GM18499 (cell line): ENCODE results near the gene STAT5A.

Source experiments
- ATAC-seq: cut with Tn5 transposase; IDR thresholded peaks from one replicate; pipeline ENCODE4 v1.9.1; 2021; ENCODE audit warnings: moderate number of reproducible peaks; ENCODE audit not compliant: insufficient read depth, unreplicated experiment

The STAT5A gene

DNA sequence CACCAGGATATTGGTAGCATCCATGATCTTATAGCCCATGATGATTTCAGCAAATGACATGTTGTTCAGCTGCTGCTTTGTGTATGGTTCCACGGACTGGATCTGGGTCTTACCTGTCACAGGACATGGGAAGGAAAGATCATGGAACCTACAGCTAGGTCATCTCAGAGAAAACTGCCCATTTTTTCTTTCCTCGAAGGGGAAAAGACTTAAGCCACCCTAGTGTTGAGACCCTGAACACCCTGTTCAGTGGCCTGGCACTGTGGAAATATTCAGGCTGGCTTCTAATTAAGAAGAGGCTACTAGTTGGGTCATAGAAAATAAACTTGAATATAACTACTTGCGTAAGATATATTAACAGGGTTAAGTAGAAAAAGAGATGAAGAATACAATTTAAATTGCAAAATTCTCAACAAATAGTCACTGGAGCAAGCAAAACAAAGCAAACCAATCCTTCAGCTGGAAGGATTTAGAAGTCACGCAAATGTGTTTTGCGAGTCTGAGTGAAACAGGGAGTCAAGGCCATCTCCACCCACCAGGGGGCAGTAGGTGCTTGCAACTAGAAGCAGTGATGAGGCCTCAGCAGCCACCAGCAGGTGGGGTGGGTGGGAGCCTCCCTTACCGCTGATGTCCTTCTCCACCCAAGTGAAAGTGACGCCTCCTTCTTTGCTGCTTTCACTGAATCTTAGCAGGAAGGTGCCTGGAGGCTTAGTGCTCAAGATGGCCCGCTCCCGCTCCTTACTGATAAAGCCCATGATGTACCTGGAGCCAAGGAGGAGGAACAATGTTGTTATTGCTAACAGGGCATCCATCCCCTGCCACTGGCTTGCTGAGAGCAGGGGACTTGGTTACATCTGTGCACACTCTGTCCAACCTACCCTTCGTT, 34.3 kb downstream of the STAT5A start:
- ATAC-seq, result no peak

DNA sequence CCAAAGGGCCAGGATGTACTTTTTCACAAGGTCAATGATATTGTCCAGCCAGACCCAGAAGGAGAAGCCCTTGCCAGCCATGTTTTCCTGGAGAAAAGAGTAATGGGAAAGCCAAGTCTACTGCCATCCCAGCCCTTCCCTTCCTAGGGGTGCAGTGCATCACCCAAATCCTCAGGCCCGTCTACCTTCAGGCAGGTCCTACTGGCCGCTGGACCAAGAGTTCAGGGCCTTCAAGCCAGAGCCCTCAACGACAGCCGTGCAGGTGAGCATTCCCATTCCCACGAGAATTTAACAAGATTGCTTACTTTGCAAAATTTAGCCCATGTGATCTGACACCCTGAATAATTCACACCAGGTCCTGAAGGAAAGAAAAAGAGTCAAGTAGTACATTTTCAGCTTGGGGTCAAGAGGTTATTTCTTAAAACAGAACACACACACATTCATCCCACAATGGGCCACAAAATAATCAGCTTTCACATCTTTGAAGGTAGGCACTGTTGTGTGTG, 35.0 kb downstream of the STAT5A start:
- ATAC-seq, result no peak

DNA sequence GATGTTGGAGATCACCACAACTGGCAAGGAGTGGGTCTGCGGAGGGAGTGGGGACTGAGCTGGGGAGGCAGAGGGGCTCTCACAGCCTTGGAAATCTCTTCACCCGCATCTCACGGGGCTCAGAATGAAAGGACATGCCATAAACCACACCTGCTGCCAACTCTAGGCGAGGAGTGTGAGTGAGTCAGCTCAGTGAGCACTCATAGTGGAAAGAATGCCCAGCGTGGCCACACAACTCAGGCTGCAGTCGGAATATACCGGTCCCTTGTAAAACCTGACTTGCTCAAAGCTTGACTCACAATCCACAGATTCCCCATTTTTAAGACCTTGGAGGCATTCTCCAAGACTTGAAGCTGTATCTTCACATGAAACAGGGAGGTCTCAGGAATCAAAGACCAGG, 36.7 kb downstream of the STAT5A start:
- ATAC-seq, result no peak

DNA sequence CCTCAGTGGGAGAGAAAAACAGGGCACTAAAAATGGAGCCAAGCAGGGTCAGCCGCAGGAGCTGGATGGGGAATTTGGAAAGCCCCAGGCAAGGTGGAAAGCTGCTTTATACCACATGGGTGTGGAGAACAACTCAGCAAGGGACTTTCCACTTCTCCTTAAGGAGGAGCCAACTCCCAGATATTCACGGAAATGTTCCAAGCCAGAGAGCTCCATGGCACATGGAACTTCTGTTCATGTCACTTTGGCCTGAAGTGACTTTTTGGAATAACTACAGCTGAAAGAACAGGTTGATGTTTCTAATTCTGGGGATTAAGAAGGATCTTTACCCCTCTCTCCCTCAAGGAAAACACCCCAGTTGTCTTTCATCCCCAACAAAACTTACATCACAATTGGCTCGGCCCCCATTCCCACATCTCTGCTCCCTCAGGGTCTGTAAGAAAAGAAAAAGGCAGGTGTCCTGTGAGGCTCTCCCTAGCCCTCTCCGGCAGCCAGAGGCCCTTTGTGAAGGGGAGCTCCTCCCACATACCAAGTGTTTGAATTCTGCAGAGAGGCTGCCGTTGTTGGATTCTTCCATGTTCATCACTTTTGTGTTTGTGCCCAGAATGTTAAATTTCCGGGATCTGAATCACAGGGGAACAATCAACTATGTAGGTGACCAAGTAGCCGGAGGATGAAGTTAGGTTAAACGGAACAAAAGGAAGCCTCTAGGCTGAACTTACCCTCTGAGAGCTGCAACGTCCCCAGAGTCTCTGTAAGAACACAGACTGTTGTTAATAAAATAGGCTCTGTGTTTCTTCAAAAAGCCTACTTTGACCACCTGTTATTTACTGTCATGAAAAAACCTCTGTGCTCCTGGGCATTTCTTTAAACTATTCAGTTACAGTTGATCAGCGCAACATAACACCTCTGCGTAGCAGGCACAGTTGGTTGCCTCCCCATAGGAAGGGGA, 41.0 kb downstream of the STAT5A start:
- no peak for ATAC-seq

DNA sequence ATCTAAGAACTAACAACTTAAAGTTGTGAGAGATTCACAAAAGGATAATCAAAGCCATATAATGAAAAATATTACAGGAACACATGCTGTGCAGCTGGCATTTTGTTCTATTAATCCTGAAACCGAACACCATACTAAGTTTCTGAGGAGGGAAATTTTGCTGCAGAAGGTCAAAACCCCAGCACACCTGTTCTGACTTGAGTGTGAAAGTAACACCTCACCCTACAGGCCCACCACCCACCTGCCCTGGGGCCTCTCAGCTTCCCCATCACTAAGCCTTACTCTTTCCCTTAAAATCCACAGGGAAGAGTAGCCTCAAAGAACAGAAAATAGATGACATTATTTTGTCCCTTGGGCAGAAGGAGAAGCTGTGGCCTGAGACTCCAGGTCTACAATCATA, 44.8 kb downstream of the STAT5A start:
- no peak for ATAC-seq

DNA sequence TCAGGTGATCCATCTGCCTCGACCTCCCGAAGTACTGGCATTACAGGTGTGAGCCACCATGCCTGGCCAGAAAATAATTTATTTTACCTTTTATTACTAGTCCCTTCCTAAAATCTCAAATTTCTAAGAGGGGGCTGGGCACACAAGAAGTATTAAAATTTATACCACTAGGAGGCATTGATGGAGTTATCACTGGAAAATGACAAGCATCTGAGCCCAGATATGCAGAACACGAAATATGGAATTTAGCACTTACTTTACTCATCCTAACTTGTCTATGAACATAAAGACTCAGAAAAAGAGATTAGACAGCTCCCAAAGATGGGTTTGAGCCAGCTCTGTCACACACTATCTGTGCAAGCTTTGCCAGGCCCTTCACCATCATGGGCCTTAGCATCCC, 46.4 kb downstream of the STAT5A start:
- ATAC-seq, result no peak

DNA sequence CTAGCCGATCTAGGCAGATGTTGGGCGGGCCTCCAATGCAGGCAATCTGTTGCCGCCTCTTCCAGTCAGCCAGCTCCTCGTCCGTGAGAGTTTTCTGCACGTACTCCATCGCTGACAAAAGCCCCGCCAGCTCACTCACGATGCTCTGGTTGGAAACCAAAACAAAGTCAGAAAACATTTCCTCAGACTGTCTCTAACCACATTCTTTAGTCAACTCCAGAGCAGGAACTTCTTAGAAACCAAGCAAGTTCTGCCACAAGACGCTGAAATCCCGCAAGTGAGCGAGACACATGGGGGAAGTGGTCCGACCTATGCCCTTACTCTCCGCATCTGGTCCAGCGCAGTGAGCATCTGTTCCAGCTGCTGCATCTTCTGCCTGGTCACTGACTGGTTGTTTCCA, 49.1 kb downstream of the STAT5A start:
- ATAC-seq, result peak; percentile 41

DNA sequence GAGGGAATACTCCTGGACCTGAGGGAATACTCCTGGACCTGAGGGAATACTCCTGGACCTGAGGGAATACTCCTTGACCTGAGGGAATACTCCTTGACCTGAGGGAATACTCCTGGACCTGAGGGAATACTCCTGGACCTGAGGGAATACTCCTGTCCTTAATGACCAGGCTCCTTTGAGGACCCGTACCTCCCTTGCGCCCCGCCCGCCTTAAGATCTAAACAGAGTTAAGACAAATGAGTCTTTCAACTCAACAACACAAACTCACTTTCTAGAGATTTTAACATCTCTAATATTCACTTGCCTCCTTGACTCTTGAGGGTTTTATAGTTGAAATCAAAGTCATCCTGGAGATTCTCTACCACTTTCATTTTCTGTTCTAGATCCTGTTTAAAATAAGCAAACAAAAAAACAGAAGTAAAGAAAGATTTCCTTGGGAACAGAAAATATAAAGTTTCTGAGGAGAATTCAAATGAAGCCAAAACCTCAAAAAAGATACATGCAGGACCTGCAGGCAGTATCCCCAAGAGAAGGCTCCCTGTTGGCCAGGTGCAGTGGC, 50.2 kb downstream of the STAT5A start:
- ATAC-seq, result no peak

DNA sequence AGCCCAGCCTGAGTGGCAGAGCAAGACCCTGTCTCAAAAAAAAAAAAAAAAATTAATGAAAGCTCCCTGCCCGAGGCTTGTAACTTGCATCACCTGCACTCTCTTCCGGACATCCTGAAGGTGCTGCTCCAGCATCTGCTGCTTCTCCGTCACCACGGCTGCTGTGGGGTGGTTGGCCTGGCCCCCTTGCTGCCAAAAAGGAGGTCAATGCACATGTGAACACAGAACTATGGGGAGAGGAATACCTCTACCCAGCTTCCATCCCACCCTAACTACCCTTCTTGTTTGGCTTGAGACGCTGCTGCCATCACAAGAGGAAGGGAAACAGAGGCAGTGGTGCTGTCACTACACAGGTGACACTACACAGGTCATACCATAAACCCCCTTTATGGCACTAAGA, 50.9 kb downstream of the STAT5A start:
- ATAC-seq, result no peak

DNA sequence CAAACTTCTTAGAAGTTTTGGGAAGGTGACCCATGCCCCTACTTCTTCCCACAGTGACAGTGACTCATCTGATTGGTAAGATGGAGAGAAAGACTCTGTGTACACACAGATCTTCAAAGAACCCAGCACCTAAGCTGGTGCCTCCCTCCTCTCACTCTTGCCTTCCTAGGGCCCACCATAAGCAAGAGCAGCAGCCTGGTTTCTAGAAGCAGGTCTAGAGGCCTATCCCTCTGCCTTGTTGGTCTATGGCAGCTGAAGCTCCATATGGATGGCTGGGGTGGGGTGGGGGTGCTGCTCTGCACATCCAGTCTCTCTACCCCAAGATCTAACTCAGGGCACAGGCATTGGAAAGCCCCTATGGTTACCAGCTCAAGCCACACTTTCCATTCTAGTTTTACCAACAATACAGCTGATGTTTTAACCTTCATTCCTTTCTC, 52.4 kb downstream of the STAT5A start:
- ATAC-seq, result no peak

DNA sequence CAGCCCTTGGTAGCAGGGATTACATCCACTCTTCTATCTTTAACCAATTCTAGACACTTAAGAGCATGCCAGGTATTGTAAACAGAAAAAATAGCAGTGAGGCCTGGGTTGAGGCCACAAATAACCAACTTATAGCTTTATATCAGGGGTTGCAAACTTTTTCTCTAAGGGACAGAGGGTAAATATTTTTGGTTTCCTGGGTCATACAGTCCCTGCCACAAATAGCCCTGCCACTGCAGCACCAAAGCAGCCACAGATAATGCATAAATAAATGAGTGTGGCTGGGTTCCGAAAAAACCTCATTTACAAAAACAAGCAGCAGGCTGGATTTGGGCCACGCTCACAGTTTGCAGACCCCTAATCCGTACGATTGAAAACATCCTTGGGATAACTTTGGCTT, 53.3 kb downstream of the STAT5A start:
- ATAC-seq, result no peak

DNA sequence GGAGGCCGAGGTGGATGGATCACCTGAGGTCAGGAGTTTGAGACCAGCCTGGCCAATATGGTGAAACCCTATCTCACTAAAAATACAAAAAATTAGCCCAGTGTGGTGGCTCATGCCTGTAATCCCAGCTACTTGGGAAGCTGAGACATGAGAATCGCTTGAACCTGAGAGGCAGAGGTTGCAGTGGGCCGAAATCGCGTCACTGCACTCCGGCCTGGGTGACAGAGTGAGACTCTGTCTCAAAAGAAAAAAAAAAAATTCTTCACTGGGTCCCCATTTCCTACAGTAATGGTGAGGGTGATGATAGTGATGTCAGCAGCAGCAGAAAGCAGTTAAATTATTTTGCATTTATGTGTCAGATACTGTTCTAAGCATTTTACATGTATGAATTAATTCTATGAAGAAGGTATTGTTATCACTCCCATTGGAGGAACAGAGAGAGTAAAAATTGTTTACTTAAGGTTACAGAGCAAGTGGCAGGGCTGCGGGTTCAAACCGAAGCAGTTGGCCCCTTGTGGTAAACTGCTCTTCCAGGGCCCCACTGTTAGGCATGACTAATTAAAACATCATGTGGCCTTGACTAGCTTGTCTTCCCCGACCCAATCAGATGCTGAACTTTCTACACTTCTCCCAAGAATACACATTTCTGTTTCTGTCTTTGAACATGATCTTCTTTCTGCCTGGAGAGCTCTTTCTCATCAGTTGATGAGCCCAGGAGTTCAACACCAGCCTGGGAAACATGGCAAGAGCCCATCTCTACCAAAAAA, 54.1 kb downstream of the STAT5A start:
- ATAC-seq, result no peak

DNA sequence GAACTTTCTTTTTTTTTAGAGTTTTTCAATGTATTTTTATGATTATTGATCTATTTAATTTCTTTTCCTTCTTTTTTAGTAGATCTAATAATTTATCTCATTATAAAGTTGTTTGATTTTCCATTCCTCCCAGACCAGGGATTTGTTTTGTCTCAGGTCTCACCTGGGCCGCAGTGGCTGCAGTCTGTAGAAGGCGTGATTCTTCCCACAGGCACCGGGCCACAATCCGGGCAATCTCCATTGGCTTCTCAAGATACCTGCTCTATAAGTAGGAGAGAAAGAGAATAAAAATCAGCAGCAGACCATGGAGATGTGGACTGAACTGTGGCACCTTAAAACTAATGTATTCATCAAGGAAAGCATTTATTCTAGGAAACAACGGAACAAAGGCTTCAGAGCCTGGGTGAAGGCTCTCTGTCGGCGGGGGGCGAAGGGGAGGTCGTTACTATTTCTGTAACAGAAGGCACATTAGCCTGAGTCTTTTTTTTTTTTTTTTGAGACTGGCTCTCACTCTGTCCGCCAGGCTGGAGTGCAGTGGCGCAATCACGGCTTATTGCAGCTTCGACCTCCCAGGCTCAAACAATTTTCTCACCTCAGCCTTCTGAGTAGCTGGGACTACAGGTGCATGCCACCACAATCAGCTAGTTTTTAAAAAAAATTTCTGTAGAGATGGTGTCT, 57.2 kb downstream of the STAT5A start:
- ATAC-seq, result no peak

DNA sequence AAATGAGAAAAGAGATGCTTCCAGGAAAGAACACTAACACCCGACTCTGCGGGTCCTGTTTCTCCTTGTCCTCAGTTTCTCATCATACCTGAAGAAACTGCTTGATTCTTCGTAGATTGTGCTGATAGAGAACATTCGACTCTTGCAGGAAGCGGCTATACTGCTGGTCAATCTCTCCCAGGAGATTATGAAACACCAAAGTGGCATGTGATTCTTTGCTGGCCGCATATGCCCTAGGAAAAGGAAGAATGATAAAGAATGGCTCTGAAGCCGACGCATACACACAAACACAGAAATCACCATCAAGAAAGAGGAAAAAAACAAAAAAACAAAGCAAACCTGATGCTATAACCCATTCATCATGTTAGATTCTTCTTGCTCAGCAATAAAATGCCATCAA, 58.2 kb downstream of the STAT5A start:
- no peak for ATAC-seq

DNA sequence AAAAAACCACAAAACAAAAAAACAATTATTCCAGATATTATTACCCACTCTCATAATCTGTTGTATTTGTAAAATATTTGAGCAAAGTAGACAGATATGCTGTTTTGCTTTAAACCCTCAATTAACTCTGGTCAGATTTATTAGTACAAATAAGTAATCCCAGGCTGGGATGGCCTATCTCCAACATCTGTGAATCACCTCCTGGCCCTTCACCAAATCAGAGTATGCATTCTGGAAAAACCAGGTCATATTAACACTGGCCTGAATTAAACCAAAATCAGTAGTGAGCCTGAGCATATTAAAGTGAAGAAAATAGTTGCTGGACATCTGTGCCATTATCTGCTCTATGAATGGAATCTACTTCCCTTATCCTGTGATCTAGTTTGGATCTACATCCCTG, 58.9 kb downstream of the STAT5A start:
- no peak for ATAC-seq

DNA sequence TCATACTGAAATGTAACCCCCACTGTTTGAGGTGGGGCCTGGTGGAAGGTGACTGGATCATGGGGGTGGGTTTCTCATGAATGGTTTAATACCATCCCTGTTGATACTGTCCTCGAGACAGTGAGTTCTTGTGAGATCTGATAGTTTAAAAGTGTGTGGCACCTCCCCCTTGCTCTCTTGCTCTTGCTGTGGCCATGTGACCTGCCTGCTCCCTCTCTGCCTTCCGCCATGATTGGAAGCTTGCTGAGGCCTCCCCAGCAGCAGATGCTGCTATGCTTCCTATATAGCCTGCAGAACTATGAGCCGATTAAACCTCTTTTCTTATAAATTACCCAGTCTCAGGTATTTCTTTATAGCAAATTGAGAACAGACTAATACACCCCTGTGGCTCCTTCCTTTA, 59.3 kb downstream of the STAT5A start:
- no peak for ATAC-seq

DNA sequence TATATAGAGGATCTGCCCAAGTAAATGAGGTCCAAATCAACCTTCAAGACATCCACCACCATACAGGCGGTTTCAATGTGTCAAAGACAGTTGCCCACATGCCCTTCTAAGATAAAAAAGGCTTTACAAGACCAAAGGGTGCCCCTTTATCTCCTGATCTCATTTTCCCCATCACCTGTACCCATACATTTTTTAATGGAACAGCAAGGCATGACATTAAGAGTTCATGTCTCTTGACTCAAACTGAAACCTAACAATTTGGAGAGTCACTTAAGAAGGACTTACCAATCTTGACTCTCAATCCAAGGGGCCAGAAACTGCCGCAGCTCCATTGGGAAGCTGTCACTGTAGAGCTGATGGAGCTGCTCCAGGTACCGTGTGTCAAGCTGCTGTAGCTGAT, 59.8 kb downstream of the STAT5A start:
- ATAC-seq, result no peak

DNA sequence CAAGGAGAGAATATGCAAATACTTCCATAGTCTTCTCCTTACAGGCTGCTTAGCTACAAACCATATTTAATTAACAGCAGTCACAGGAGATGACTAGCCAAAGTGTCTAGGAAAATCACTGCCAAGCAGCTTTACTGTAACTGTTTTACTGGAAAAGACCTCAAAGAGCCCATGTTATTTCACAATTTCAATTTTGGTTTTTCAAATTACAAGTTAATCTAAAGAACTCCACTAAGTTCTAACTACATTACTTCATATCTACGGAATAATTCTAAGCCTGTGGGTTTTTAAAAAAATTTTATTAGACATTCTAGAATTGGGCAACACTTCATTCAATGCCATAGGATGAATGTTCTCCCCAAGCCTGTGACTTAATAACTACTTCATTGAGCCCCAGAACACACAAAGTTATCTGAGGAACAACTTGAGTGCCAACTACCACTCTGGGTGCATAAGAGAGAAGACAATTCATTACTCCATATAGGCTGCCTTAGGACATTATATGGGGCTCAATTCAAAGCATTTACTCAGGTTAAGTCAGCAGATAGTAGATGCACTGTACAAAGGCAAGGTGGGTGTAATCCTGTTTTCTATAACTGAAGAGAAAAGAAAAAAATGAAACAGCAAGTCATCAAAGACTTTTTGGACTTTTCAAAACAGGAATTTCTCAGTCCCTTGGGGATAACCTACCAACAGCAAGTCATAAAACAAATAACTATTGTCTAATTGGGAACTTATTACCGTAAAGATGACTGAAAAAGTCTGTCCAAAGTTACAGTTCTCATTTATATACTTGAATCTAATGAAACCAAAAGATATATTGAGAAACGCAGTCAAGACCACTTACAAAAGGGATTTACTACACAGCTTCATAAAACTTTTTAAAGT, 66.9 kb downstream of the STAT5A start:
- no peak for ATAC-seq

DNA sequence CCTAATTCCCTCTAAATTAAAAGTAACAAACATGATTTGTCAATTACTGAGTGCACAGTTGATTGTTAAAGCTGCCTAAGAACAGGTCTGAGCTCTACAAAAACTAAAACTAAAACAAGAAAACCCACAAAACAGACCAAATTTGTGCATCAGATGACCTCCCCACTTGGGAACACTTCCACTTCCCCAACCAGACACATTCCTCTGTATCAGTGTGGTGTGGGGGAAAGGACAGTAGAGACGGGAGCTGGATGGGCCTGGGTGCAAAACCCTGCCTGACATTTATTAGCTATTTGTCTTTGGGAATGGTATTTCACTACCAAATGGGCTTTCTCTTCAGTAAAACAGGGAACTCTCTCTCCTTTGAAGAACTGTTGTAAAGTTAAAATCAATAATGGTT, 70.1 kb downstream of the STAT5A start:
- ATAC-seq, result no peak
